ENCODE measurements around the gene C6orf132. TPM values are rescaled to one million over a fixed set of nuclear protein-coding genes. Genes with fewer than 3 reads are reported as not detected.

The C6orf132 gene
- total RNA-seq, 1 donor from 2014 or later = 22.9 TPM

DNA sequence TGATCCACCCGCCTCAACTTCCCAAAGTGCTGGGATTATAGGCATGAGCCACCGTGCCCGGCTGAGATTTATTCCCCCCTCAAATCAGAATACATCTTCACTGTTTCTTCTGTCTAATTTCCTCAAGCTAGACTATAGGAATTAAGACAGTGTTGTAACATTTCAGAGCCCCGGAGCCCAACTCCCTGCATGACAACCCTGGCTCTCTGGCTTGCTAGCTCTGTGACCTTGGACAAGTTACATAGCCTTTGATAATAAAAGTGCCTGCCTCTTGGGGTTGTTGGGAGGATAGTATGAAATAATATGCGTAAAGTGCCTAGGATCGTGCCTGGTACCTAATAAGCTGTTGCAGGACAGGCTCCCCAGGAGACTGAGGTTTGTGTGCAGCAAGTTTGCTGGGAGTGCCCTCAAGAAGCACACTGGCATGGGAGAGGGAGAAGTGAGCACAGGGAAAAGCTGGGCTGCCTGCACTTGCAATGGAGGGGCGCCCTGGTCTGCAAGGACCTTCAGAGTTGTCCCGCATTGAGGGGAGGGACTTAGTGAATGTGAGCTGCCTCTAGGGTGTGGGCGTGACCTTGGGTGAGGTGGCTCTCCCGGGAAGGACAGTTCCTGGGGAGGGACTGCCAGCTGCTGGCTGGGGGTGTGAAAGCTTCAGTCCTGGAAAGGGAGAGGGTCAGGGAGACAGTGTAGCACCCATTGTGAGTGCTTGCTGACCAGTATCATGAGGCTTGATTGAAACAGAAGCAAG lies 48.7 kb downstream of the C6orf132 start:
- peak overlapping the region; percentile 54 for H3K27ac Mint-ChIP-seq
- peaks cover 14% of the 10 kb centered on the region for H3K4me1 Mint-ChIP-seq (ENCODE audit: unreplicated experiment)
- H3K4me3 Mint-ChIP-seq = no peak overlapping the region
- peaks cover 10% of the 10 kb centered on the region for H3K27me3 Mint-ChIP-seq
- DNase-seq (ENCODE audit: extremely low spot score, unreplicated experiment) = no peak
- no peaks in the 10 kb centered on the region for H3K9me3 Mint-ChIP-seq
- TF ChIP-seq, protein P1, sequence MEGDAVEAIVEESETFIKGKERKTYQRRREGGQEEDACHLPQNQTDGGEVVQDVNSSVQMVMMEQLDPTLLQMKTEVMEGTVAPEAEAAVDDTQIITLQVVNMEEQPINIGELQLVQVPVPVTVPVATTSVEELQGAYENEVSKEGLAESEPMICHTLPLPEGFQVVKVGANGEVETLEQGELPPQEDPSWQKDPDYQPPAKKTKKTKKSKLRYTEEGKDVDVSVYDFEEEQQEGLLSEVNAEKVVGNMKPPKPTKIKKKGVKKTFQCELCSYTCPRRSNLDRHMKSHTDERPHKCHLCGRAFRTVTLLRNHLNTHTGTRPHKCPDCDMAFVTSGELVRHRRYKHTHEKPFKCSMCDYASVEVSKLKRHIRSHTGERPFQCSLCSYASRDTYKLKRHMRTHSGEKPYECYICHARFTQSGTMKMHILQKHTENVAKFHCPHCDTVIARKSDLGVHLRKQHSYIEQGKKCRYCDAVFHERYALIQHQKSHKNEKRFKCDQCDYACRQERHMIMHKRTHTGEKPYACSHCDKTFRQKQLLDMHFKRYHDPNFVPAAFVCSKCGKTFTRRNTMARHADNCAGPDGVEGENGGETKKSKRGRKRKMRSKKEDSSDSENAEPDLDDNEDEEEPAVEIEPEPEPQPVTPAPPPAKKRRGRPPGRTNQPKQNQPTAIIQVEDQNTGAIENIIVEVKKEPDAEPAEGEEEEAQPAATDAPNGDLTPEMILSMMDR (conservative IDR thresholded peaks at IDR 0.05) = no peak
- H3K36me3 Mint-ChIP-seq = no peaks in the 10 kb centered on the region

- peak overlapping the region; percentile 27 for H3K27ac Mint-ChIP-seq
- no peak overlapping the region for H3K4me3 Mint-ChIP-seq
Observed at GRCh38 chr6:42091718-42092023, 50.7 kb downstream of the C6orf132 start.

GRCh38 chr6:42090819-42091717 lies 51.4 kb downstream of the C6orf132 start:
- H3K9me3 Mint-ChIP-seq = no peaks in the 10 kb centered on the region
- H3K27ac Mint-ChIP-seq = no peak overlapping the region
- DNase-seq (ENCODE audit: extremely low spot score, unreplicated experiment) = no peak
- H3K36me3 Mint-ChIP-seq = no peaks in the 10 kb centered on the region
- H3K4me3 Mint-ChIP-seq = no peak overlapping the region
- peaks cover 9% of the 10 kb centered on the region for H3K4me1 Mint-ChIP-seq (ENCODE audit: unreplicated experiment)
- peaks cover 6% of the 10 kb centered on the region for H3K27me3 Mint-ChIP-seq
- TF ChIP-seq, protein P1 (conservative IDR thresholded peaks at IDR 0.05) = no peak

More at GRCh38 chr6:42091718-42092023, 50.7 kb downstream of the C6orf132 start:
- H3K4me1 Mint-ChIP-seq (ENCODE audit: unreplicated experiment) = peaks cover 10% of the 10 kb centered on the region
- DNase-seq (ENCODE audit: extremely low spot score, unreplicated experiment) = no peak
- H3K27me3 Mint-ChIP-seq = peaks cover 6% of the 10 kb centered on the region
- H3K9me3 Mint-ChIP-seq = no peaks in the 10 kb centered on the region
- TF ChIP-seq, protein P1 (conservative IDR thresholded peaks at IDR 0.05) = no peak
- H3K36me3 Mint-ChIP-seq = no peaks in the 10 kb centered on the region

DNA sequence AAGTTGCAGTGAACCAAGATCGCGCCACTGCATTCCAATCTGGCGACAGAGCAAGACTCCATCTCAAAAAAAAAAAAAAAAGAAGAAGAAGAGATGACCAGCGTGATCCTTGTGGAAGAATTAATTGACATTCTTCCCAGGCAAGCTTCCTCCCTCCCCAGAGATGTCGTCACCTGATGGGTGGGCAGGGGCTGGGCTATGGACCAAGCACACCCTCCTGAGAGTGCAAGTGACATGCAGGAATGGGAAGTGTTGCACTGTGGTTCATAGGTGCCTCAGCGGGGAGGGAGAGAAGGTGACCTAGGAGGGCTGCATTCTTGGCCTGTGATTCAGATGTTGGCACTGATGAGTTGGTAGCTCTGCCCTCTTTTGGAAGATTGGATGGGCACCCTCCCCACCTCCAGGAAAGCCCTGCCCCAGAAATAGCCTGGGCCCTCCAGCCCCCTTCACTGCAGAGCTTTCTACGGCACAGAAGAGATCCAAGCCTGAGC lies 54.3 kb downstream of the C6orf132 start:
- no peaks in the 10 kb centered on the region for H3K27me3 Mint-ChIP-seq
- H3K4me3 Mint-ChIP-seq = no peak overlapping the region
- TF ChIP-seq, protein P1 (conservative IDR thresholded peaks at IDR 0.05) = no peak
- no peaks in the 10 kb centered on the region for H3K36me3 Mint-ChIP-seq
- peak overlapping the region; percentile 40 for H3K27ac Mint-ChIP-seq
- H3K4me1 Mint-ChIP-seq (ENCODE audit: unreplicated experiment) = peaks cover 4% of the 10 kb centered on the region
- H3K9me3 Mint-ChIP-seq = no peaks in the 10 kb centered on the region
- DNase-seq (ENCODE audit: extremely low spot score, unreplicated experiment) = no peak

- Mint-ChIP-seq H3K4me1 (ENCODE audit: unreplicated experiment) (peaks cover 4% of the 10 kb centered on the region), H3K27ac (no peak overlapping the region), H3K9me3 (no peaks in the 10 kb centered on the region), H3K4me3 (no peak overlapping the region), H3K27me3 (no peaks in the 10 kb centered on the region), H3K36me3 (no peaks in the 10 kb centered on the region)
- TF ChIP-seq, protein P1 (conservative IDR thresholded peaks at IDR 0.05) = peak; percentile 43
- DNase-seq (ENCODE audit: extremely low spot score, unreplicated experiment) = no peak
Observed at GRCh38 chr6:42086046-42087035, 56.1 kb downstream of the C6orf132 start.

Data from type B pancreatic cell (in vitro differentiated cells).